KMS-11 (cell line): Measurements from ENCODE around the gene PLEKHG3.

Experiments used
- H2AFZ ChIP-seq: fragments of 200-600 bp; sonication (generic); 2 replicates; pipeline ENCODE4 v1.6.1; 2016; ENCODE audit warnings: antibody characterized with exemption, mixed run types, low read depth
- H3K27ac ChIP-seq: fragments of 200-600 bp; sonication (generic); 2 replicates; pipeline ENCODE4 v1.6.1; 2016; ENCODE audit warnings: mild to moderate bottlenecking, mixed run types
- H3K27me3 ChIP-seq: fragments of 200-600 bp; sonication (generic); 2 replicates; pipeline ENCODE4 v1.6.1; 2017; ENCODE audit warnings: mild to moderate bottlenecking, low read depth, mixed run types, moderate library complexity; ENCODE audit not compliant: insufficient read depth
- H3K36me3 ChIP-seq: fragments of 200-600 bp; sonication (generic); 2 replicates; pipeline ENCODE4 v1.6.1; 2017; ENCODE audit warnings: mild to moderate bottlenecking, mixed run types; ENCODE audit not compliant: insufficient read depth
- H3K4me1 ChIP-seq: fragments of 200-600 bp; sonication (generic); 2 replicates; pipeline ENCODE4 v1.6.1; 2016; ENCODE audit warnings: mild to moderate bottlenecking, low read depth, mixed run types; ENCODE audit not compliant: poor library complexity, severe bottlenecking
- H3K4me2 ChIP-seq: fragments of 200-600 bp; sonication (generic); 2 replicates; pipeline ENCODE4 v1.7.0; 2016; ENCODE audit warnings: mild to moderate bottlenecking, mixed run types
- H3K4me3 ChIP-seq: fragments of 200-600 bp; sonication (generic); IDR thresholded peaks from 2 replicates; pipeline ENCODE4 v1.6.1; 2017; ENCODE audit warnings: low read depth, low read length, mixed read lengths; ENCODE audit not compliant: insufficient read depth
- H3K79me2 ChIP-seq: fragments of 200-600 bp; sonication (generic); 2 replicates; pipeline ENCODE4 v1.6.1; 2016; ENCODE audit warnings: low read depth, mixed run types; ENCODE audit not compliant: insufficient read depth
- H3K9ac ChIP-seq: fragments of 200-600 bp; sonication (generic); 2 replicates; pipeline ENCODE4 v1.6.1; 2016; ENCODE audit warnings: mild to moderate bottlenecking, mixed run types
- H4K20me1 ChIP-seq: fragments of 200-600 bp; sonication (generic); 2 replicates; pipeline ENCODE4 v1.6.1; 2016; ENCODE audit warnings: mild to moderate bottlenecking, mixed run types; ENCODE audit not compliant: insufficient read depth
- CTCF ChIP-seq: fragments of 200-600 bp; sonication (generic); conservative IDR thresholded peaks from 2 replicates; pipeline ENCODE4 v1.6.1; 2017; ENCODE audit warnings: low read depth, mild to moderate bottlenecking, antibody characterized with exemption, low read length, moderate library complexity, mixed read lengths

PLEKHG3 gene

GRCh38 chr14:64760146-64760755, 56.0 kb downstream of the PLEKHG3 start:
- H2AFZ ChIP-seq, result no peak overlapping the region
- peaks cover 4% of the 10 kb centered on the region for H3K4me1 ChIP-seq
- no peaks in the 10 kb centered on the region for H3K27me3 ChIP-seq
- H3K4me2 ChIP-seq, result no peak overlapping the region
- no peak overlapping the region for H3K4me3 ChIP-seq
- TF ChIP-seq CTCF, result peak; percentile 77
- H4K20me1 ChIP-seq, result no peaks in the 10 kb centered on the region
- H3K36me3 ChIP-seq, result no peaks in the 10 kb centered on the region
- no peak overlapping the region for H3K27ac ChIP-seq
- H3K9ac ChIP-seq, result no peak overlapping the region
- no peaks in the 10 kb centered on the region for H3K79me2 ChIP-seq

DNA sequence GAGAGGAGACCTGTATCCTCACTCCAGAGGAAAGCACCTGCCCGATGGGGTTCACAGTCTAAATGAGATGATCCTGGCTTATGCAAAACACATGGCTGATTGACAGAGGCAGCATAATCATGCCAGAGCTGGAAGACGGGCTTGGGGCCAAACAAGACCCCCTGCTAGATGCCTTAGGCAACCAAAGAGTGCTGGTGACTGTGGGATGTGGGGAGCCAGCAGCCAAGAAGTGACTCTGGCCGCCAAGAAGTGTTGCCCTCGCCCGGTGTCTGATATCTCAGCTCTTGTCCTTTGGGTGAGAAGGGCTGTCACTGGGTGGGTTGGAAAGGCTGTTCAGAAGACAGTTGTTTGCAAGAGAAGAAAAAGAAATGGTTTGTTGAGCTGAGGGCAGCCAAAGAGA, 56.7 kb downstream of the PLEKHG3 start:
- Histone ChIP-seq H3K9ac (no peak overlapping the region), H3K4me1 (peaks cover 4% of the 10 kb centered on the region), H3K4me3 (no peak overlapping the region), H2AFZ (no peak overlapping the region), H3K27ac (no peak overlapping the region), H3K4me2 (no peak overlapping the region), H3K27me3 (no peaks in the 10 kb centered on the region), H3K36me3 (no peaks in the 10 kb centered on the region), H3K79me2 (no peaks in the 10 kb centered on the region), H4K20me1 (no peaks in the 10 kb centered on the region)
- no peak for TF ChIP-seq CTCF

DNA sequence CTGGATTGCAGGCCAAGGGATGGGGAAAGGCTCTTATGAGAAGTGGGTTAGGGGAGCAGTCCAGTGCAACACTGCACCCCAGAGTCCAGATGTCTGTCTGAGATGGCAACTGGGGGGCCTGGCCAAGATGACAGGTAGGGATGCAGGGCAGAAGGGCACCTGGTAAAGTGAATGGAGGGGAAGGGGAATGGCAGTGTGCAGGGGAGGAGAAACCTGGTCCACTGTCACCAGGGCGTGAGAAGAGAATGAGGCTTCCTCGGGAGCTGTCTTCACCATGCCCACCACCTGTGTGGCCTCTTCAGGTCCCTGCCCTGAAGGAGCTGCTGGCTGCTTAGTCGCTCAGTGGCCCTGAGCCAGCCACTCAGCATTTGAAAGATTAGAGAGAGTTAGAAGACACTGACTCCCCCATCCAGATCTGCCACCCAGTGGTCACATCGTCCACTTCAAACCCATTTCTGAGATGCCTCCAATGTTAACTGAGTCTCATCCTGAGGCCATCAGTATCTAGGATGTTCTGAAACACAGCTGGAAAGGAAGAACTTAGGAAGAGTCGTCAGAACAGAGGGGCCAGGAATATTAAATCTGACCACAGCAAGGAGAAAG, 57.3 kb downstream of the PLEKHG3 start:
- Histone ChIP-seq H3K79me2 (no peaks in the 10 kb centered on the region), H3K4me2 (no peak overlapping the region), H3K4me3 (no peak overlapping the region), H3K27ac (no peak overlapping the region), H3K27me3 (no peaks in the 10 kb centered on the region), H3K36me3 (no peaks in the 10 kb centered on the region), H3K9ac (no peak overlapping the region), H3K4me1 (peaks cover 4% of the 10 kb centered on the region), H4K20me1 (no peaks in the 10 kb centered on the region), H2AFZ (no peak overlapping the region)
- no peak for TF ChIP-seq CTCF

- TF ChIP-seq CTCF, result no peak
- Histone ChIP-seq H2AFZ (no peak overlapping the region), H3K9ac (no peak overlapping the region), H3K4me1 (peaks cover 4% of the 10 kb centered on the region), H3K36me3 (no peaks in the 10 kb centered on the region), H3K4me2 (no peak overlapping the region), H3K4me3 (no peak overlapping the region), H3K27me3 (no peaks in the 10 kb centered on the region), H3K27ac (no peak overlapping the region), H3K79me2 (no peaks in the 10 kb centered on the region), H4K20me1 (no peaks in the 10 kb centered on the region)
Observed at GRCh38 chr14:64762044-64763034, 58.1 kb downstream of the PLEKHG3 start.
